Globus pallidus (tissue), 1 donor: ENCODE measurements around the gene MYOF.
"Not testable (repeated sequence)": the region's sequence is repeated elsewhere in the genome, so short reads cannot be mapped to it uniquely, and the experiment has no call there.

Source experiments
- DNase-seq: peaks from one replicate; pipeline ENCODE4 v3.0.0-alpha.2; 2015; ENCODE audit warnings: low spot score

The MYOF gene

DNA sequence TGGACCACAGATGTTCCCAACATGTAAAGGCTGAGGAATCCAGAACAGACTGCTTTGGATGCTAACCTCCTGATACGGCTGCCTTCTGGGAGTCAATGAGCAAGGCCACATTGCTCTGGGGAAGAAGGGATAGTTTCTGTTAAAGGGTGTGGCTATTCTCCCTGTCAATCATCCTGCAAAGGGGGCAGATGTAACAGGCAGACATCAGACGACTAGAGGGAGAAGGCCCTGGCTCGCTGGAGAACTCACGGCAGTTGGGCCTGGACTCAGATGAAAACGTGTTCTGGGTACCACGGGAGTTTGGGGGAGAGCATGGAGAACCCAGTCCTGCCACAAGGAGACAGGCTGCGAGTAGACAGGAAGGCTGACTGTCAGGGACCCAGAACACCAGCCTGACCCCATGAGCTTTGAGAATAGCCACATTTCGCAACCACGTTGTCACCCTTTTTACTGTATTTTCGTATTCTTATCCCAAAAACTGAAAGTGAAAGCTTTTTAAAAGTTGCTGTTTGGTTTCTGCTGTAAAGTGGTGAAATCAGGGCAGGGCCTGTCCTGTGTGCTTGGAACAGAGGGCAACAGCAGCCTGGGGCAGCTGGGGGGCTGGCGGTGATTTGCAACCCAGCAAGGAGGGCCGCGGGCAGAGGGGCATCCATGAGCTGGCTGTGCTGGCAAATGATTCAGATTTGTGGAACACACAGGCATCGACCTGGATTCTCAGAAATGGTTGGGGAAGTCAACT, 95.3 kb downstream of the MYOF start:
- DNase-seq: peak; percentile 21

DNA sequence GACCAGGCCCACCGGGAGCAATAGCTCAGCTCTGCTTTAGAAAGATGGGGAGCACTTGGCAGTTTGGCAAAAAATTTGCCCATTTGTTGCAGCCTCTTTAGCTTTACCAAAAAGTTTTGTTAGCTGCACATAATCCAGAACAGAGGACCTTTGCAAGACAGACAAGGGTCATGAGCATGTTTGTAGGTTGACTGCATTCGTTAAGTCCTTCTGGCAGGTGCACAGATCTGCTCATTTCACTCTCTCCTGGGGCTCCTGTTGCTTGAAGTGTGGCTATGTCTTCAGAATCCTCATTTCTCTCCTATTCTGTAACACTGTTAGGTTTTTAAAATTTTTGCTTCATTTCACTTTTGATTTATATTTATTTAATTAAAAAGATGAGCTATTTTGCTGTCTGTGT, 96.8 kb downstream of the MYOF start:
- no peak for DNase-seq

DNA sequence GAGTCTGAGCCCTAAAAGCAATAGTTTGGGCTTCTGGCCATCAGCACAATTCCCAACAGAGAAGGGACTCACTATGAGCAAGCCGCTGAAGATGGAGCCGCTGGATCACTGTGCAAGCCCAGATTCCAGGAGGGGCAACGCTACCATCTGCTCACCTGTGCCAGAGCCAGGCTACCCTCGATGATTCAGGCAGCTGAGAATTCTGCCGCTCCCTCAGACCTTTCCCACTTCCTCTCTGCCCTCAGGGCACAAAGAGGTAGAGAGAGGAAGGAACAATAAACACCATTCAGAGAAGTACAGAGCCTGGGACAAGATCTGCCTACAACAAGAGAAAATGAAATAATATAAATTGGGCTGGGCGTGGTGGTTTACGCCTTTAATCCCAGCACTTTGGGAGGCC, 98.1 kb downstream of the MYOF start:
- DNase-seq: no peak

DNA sequence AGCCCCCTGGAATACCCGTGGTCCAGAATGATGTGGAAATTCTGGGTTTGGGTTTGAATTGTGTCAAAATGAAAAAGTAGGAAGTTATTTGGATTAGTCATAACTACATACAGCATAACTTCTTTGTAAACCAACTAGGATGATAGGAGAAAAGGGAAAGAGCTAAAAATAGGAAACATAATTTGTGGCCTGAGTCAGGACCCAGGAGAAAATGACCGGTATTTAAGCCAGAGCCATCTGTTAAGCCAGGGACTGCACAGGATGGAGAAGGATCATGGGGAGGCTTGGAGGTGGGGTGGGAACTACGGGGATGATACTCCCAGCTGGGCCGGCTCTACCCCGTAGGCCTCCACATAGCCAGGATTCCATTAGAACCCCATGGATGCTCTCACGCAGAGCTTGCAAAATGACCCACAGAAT, 98.6 kb downstream of the MYOF start:
- DNase-seq: no peak

DNA sequence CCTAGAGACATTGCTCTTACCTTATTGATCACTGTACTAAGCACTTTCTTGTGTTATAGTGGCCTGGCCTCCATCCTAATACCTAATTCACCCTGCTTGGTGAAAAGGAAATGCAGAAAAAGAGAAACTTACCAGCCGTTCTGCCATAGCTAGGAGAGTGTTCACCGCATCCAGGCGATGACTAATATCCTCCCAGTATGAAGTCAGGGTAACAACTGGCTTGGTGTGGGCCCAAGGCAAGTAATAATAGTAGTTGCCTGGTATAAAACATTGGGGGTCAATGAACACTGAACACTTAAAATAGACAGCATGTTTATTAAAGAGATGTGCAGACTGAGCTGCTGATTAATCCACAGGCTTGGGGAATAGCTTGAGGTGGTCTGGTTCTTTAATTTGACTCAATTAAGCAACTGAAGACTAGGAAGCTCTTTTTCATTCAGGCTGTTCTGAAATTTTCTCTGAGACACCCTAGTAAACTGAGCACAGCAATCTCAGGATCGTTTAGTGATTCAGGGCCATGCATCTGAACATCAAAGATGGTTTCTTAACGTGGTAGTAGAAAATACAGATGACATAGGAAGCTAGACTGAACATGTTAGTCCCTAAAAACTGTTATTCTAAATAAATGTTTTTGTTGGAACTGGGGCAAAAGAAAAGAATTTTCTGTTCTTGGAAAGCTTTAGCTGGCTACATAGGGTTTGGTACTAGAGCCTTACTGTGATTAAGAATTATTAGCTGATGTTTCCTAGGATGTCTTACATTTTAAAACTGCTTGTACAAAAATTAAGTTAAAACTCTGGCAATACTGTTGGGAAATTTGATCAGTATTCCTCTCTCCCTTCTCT, 102.2 kb downstream of the MYOF start:
- no peak for DNase-seq

DNA sequence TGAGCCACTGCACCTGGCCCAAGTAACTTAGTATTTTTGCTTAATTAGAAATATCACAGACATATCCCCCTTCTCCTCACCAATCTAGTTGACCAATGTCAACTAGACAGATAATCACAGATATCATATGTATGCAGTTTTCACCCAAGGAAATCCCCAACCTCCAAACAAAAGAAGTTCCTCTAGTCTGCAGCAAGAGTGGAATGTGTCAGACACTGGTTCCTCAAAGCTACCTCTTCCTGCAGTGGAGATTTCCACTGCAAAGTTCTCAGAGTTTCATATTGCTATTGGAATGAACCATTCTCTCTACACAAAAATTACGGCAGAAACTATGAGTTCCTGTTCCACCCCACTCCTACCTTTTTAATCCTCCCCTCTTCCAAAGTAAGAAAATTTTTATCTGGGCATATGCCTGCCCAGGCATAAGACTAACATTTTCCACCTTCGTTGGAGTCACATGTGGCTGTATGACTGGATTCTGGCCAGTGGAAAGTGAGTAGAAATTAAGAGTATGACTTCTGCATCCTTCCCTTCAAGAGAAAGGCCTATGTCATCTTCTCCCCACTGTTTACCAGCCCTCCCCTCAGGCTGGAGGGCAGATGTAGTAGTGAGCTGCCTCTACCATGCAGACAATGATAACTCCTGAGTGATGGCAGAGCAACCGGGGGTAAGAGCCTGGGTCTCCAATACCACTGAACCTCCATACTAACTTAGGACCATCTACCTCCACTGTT, 103.0 kb downstream of the MYOF start:
- no peak for DNase-seq

DNA sequence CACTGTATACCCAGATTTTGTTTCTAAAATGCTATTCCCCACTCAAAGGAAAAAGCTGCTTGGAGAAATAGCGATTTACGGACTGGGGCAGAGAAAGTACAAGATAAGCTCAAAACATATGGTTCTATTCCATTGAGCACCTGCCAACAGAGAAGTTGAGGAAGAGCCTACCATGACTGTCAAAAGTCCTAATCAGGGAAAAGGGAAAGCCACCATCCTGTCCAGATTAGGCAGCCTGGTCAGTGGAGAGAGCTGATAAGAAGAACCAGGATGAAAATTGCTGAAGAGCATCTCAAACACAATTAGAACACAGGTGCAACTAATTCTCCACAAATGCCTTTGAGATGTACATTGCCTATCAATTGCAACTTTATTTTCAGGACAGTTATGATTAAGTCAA, 104.1 kb downstream of the MYOF start:
- DNase-seq: no peak

DNA sequence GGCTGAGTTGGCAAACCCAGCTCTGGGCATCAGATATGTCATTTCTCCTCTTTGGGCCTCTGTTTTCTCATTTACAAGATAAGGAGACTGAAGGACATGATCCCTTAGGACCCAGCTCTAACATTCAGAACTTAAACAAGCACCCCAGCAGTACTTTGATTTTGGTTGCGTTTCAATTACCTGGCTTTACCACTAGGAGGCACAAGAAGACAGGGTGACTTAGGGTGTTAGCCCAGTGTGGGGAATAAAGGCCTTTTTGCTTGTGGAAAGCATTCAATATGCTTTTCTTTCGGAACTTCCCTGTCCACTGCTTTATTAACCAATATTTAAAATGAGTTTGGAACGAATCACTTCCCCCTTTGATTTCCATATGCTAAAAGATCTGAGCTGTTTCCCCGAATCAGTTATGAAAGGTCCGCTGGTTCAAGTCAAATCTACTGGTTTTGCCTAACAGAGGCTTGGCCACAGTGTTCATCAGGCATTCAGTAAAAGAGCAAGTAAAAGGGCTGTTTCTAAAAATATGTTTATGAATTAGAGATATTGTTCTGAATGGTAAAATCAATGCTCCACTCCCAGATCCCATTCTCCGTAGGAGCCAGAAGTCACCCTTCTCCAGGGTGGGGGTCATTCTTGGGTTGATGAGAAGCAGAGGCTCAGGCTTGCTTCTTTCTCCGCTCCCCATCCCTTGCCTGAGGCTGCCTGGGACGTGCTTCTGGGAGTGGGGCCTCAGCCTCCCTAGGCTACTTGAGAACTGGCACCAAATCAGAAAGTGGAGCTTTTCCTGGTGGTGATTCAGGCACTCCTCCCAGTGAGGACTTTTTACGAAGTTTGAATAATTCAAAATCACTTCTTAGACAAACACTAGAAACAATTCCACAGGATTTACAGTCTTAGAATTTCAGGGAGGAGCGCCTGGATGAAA, 105.5 kb downstream of the MYOF start:
- peak; percentile 59 for DNase-seq

DNA sequence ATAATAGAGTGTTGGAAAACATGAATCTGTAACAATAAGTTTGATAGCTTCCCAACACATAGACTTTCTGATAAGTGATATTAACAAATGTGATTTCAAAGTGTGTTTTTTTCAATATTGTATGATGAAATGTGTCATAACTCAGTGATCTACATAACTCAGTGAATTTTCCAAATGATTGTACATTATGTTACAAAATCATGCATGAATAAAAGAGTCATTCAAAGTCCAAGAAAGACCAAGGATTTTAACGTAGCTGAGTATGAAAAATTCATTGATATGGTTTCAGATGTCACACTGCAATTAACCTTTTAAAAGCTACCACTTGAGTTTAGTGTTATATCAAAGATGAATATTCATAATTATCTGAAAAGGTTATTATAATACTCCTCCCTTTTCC, 111.2 kb downstream of the MYOF start:
- DNase-seq: no peak

DNA sequence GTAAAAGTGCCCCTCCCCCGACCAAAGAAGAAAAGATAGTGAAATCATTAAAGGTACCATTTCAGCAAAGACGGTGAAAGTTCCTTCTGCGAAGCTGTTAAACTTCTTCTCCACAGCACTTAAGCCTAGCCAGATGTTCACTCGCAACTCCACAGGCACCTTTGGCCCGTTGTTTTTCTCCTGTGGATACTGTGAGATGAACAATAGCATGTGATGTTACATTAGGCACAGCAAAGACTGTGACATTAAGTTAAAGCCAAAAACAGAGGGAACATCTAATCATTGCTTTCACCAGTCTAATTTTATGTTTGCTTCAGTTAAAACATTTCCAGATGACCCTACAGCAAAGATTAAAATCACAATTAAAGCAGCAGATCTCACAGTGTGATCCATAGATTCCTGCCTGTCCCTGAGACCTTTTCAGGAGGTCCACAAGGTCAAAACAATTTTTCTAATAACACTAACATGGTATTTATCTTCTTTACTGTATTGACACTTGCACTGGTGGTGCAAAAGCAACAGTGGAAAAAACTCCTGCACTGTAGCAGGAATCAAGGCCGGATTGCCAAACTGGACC, 112.5 kb downstream of the MYOF start:
- no peak for DNase-seq

DNA sequence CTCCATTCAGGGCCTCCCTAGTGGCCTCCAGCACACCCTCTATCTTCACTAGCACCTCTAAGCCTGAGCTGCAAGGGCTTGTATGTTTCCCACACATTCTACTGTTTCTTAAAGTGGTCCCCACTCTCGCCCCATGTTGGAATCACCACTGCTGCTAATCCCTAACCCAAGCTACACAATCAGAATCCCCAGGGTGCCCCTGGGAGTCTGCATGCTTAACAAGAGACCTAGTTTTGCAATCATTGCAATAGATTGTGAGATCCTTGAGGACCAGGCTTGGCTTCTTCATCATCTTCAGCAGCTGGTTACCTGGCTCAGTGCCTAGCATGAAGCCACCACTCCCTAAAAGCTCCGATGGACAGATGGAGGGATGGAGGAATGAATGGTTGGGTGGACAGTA, 113.9 kb downstream of the MYOF start:
- no peak for DNase-seq

DNA sequence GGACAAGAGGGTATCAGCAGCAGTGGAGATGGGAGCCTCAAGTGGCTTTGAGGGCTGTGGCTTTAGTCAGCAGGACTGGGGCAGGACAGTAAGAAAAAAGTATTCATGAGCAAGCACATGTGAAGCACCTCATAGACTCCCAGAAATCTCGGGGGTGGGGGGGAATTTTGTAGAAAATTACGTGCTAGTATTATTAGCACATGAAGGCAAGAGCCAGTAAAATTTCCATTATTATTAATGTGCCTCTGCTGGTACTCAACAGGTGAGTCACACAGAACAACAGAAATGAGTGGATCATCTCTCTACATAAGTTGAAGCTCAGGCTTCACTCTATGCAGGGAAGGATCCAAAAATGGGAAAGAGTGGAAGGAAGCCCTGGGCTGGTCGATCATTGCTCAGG, 114.5 kb downstream of the MYOF start:
- DNase-seq: no peak

DNA sequence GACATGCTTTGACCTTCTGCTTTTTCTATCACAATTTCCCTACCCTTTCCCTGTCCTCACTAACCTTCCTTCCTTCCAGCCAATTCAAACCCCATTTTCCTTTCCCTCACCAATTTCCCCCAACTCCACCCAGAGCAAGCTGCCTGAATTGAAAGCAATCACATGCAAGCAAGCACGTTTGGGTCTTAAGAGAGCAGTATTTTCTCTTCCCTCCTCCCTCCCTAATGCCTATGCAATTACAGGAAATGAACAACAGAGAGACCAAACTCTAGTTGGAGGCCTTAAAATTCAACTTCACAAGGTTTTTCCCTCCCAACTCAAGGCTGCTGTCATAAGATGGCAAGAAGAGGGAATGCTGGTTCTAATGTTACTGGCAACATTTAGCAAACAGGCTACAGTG, 117.2 kb downstream of the MYOF start:
- DNase-seq: no peak

DNA sequence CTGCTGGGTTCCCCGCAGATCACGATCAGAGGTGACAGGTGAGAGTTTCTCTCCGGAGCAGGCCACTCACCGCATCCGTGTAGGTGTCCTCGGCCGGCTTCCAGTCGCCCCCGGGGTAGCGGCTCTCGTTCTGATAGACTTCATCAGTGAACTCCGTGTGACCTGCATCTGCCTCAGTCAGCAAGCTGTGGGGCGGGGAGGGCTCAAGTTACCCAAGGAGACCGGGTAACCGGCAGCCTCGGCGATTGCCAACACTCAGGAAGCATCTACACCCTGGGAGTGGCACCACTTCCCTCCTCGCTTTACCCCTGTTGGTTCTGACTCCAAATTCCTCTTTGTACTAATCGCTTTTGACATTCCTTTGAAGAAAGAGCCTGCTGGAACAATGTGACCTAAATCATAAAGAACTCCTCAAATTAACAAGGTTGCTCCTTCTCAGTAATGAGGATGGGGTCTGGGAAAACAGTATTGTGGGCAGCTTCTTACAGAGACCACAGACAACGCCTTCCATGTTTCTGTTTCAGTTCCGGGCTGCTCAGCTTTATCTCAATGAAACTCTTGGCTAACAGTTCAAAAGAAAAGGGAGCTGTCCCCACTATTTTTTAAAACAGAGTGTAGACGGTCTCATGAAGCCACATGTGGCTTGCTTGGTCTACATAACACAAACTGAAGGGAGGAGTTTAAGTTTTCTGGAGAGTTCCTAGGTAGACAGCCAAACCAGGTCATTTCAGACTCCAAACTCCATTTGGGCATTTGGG, 118.1 kb downstream of the MYOF start:
- no peak for DNase-seq

DNA sequence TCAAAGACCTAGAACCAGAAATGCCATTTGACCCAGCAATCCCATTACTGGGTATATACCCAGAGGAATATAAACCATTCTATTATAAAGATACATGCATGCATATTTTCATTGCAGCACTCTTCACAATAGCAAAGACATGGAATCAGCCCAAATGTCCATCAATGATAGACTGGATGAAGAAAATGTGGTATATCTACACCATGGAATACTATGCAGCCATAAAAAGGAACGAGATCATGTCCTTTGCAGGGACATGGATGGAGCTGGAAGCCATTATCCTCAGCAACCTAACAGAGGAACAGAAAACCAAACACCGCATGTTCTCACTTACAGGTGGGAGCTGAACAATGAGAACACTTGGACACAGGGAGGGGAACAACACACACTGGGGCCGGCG, 123.7 kb downstream of the MYOF start:
- not testable (repeated sequence) for DNase-seq

DNA sequence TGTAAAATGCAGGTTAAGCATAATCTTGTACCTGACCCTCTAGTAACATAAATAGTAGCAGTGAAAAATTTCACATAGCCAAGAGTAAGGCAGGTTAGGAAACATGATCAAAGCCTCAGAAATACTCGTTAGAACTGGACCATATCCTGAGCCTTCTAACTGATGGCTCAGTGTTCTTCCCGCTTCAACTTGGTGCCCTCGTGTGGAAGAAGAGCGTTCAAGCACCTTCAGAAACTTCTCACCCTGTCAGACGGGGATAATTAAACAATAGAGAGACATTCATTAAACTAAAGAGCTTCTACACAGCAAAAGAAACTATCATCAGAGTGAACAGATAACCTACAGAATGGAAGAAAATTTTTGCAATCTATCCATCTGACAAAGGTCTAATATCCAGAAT, 124.5 kb downstream of the MYOF start:
- DNase-seq: no peak

DNA sequence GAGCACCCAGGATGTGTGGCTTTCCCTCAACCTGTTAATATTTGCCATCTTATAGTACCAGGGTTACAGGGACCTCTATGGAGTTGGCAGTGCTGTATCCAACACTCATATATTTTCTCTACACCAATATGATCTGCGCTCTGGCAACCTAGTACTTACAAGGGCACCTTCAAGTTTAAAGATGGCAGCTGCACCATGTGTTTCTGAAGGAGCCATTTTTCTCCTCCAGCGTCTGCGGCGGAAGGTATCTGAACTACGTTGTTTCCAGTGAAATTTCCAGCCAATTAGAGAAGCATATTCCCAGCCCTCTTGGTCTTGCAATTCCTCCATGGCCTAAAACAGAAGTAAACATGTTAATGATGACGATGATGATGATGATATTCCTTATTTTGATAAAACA, 125.6 kb downstream of the MYOF start:
- no peak for DNase-seq

DNA sequence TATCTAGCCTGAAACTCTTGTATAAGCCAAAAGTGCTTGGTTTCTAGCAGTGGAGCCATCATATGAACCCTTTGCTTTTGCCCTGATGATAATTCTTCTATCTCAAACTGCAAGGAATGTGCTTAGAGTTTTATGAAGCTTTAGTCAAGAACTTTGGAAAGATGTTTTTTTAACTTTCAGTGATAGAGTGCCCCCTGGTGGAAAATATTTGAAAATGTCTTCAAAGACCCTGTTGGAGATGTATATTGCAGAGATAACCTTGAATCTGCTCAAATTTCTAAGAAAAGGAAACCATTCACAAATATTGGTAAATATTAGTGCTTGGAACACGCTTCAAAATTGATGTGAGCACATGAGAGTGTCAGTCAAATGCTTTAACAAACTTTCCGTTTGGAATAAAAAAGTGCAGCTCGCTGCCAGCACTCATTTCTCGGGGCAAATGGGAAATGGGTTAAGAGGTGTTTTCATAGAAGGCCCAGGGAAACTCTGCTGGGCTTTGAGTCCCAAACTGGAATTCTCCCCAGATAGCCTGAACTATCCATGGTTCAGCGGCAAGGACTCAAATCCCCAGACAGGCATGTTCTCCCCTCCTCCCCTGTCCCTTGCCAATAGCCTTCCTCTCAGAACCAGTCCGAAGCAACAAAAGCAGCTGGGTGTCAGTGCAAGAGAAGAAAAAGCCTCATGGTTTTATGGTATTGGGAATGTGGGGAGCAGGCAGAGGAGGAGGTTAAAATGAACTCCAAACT, 129.3 kb downstream of the MYOF start:
- peak; percentile 31 for DNase-seq

DNA sequence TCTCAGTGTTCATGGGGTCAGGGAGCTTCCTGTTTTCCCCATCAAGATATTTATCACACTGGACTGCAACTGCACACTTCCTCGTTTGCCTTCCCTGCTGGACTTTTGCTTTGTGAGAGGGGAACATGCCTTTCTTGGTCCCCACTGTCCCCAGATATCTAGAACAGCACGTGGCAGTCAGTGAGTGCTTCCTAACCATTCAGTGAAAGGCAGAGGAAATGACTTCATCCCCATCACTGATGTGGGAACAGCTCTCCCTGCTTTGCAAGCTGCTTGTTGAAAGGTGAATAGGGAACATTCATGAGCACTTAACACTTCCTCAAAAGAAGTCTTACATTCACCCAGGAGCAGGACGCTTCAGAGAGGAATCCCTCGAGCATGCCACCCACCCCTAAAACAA, 135.4 kb downstream of the MYOF start:
- peak; percentile 24 for DNase-seq

DNA sequence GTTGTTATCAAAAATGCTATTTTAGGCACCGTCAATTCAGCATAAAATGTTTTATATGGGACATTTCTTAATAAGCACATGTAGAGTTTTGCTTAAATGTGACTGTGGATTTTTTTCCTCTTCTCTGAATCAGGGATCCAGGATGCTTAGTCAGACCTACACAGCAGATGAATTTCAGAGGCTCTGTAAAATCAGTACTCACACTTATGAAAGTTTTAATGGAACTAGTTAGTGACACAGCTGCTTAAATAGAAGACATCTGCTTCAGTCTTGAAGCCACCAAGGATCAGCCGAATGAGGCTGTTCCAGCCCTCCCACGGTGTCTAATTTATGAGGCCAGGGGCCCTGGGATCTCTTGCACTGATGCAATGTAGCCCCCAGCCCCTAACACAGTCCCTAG, 136.0 kb downstream of the MYOF start:
- DNase-seq: no peak
